Renal cortical epithelial cell (primary cell): ENCODE results near the gene CPNE2. TPM values are rescaled to one million over a fixed set of nuclear protein-coding genes. Genes with fewer than 3 reads are reported as not detected.
A peak's percentile ranks its signal among the peaks of the same experiment; 100 is the strongest.
"Not testable (repeated sequence)": the region's sequence is repeated elsewhere in the genome, so short reads cannot be mapped to it uniquely, and the experiment has no call there.

Source experiments
- DNase-seq: peaks from one replicate; pipeline ENCODE4 v3.0.0-alpha.2; 2011; ENCODE audit warnings: low read depth
- total RNA-seq: library from RNA; depleted of rRNA; stranded (reverse); fragments of >200 nt; gene quantifications from 2 replicates; pipeline ENCODE4 v1.2.3, GENCODE V29; 2014

The CPNE2 gene
- total RNA-seq, 1 donor from 2014 or later = 32.2 TPM

DNA sequence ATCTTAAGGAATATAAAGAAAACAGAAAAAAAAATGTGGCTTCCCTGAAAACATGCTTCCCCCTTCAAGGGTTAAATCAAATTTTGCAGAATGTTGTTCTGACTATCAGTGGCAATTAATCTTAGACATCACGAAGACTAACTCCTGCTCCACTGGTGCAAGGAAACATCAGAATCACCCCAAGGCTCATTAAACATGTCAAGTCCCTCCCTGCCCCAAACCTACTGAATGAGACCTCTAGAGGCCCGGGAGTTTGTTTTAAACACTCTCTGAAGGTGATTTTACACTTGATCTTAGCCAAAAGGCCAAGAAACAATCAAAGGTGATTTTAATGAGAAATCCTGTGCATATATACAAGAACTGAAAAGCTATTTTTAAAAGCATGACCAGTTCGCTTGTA lies 75.2 kb downstream of the CPNE2 start:
- DNase-seq = no peak

DNA sequence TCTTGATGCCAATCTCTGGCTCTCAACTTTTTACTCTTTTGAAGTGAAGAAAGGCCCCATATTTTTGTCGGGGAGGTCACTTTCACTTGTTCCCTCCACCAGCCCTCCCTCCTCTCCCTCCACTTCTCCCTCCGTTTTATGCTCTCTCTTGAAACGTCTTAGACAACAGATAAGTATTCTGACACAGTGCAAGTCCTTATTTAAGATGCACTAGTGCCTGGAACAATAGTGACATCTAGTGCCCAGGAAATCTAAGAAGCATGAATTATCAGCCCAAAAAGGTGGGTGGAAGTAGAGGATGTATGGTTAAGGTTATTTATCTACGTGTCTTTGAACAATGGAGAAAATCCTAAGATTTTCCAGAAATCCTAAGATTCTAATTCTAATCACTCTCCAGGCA lies 75.6 kb downstream of the CPNE2 start:
- DNase-seq = peak; percentile 82

DNA sequence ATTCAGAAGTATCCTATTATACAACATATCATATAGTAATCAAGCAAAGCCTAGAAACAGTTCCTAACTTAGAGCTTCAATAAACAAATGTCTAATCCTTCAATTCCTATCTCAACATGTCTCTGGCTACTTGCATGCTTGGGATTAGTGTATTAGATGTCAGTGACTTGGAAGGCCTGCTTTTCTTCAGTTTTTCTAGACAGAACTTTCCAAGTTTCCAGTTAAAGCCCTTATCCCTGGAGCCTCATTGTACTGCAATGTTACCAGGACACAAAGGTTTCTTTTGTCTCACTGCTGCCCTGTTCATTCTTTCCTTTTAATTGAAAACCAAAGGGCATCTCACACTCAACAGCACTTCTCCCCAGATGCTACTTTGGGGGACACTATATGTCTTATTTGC lies 76.9 kb downstream of the CPNE2 start:
- no peak for DNase-seq

DNA sequence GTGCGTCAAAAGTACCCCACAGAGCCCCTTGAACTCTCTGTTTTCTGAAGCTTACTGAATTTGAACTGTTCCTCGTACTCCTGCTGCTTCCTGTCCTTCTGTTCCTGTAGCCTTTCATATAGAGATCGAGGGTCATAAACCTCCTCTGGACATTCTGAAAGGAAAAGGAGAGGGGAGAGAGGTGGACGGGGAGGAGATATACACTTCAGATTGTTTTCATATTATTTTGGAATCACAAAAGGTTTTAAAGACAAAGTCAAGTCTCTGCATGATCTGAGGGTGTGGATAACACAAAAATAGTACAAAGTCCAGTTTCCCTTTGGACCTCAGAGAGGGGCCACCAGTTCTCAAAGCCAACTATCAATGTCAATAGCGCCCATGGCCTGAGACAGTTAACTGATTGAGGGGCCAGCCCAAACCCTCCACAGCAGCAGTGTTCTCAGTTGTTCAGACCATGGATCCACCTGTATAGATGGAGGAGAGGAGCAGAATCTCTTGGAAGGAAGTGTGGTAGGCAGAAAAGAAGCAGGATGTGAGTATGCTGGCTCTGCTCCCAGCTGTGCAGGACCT lies 80.4 kb downstream of the CPNE2 start:
- no peak for DNase-seq

DNA sequence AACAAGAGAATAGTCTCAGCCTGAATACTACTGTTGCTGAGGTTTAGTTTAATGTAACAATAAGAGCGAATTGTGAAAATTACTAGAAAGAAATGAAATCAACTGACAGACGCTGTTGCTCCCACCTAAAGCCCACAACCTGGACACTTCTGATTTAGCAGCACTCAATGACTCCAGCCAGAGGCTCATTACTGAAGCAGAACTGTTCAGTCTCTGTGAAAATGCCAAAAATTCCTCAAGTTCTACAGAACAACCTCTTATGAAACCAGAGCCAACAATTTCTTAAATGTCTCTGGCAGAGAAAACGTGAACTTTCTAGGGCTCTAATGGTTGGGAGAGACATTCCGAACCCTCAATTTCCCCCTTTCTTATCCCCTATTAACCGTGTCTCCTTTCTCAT lies 83.5 kb downstream of the CPNE2 start:
- DNase-seq = peak; percentile 71

DNA sequence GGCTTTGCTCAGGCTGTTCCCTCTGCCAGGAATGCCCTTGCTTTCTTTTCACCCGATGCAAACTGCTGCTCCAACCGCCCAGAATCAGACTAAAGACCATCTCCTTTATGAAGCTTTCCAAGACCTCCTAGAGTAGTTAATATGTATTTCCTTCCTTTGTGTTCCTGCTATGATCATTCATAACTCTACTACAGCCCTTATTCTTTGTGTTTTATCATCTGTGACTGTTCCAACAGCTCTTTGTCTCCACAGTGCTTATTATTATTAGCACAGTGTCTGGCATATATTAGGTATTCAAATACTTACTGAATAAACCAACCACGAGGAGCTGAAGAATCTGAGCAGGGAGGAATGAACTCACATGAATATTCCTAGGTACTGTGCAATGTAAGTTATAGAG lies 85.8 kb downstream of the CPNE2 start:
- DNase-seq = peak; percentile 57

DNA sequence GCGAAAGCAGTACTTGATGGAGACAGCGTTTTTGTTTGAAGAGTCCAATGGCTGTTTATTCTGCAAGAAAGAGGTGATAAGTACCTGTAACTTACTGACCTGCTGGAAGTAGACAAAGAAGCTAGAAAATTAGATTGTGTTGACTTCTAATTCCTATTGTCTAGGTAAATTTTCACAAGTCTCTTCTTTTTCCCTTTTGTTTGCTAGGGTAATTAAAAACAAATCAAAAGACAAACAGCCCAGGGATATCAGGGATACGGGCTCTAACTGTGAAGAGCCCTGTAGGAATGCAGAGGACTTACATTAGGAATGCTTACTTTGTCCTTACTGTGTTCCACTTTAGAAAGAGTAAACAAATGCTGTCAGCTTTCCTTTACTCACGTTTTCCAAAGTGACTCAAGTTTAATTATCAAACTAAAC lies 86.4 kb downstream of the CPNE2 start:
- peak; percentile 36 for DNase-seq

DNA sequence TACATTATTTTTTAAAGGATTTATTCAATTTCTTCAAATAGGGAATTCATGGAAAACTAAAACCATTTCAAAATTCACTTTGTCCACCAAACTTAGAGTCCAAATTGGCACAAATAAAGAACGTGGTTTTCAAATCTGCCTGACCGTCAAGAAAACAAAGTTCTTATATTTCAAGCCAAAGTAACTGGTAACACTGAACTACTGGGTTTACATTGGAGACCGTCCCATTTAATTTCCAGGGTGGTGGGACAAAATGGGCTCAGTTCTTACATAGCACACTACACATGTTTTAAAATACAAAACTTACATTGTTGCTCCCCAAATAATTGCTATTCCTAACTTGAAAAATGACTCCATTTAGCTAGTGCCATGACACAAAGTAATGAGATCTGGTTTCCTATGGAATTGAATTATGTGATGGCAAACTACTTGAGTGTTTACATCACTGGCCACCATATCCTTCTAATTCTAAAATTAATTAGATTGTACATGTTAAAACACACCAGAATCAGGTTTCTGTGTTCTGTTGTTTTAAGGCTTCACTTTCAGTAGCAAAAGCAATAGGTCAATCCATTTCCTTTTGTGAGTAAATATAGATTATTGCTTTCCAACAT lies 86.9 kb downstream of the CPNE2 start:
- no peak for DNase-seq

DNA sequence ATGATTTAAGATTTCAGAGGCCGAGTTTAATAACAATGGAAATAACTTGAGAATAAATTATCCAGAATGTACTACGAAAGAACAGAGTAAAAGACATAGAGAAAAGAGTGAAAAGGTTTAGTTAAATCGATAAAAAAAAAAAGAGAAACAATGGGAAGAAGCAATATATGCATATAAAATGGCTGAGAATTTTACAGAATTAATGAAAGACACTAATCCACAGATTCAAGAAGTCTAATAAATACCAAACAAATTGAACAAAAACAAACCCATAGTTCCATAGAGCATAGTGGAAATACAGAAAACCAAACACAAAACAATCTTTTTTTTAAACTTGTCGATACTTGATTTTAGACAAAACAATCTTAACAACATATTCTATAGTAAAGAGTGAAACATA lies 91.7 kb downstream of the CPNE2 start:
- no peak for DNase-seq

DNA sequence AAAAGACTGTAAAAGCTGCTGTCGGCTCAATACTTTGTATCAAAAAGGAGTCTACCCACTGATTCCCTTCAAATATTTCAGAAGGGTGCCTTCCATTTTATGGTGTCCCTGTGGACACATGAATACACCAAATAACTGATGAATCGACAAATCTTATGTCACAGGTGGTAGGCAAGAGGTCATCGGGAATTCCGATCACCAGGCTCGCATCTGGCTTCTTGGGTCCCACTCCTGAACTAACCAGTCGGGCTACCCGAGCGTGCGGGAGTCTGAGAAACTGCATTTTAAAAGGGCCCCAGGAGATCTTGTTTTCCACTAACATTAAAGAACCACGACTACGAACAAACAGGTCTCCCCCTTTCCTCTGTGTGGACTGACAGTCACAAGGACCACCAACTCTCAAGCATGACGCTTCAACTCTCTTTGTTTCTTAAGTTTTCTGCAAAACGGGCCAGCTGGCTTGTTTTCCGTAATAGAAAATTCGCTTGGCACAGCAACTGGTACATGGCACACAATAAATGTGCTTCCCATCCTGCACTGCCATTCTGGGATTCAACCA lies 92.6 kb downstream of the CPNE2 start:
- no peak for DNase-seq

DNA sequence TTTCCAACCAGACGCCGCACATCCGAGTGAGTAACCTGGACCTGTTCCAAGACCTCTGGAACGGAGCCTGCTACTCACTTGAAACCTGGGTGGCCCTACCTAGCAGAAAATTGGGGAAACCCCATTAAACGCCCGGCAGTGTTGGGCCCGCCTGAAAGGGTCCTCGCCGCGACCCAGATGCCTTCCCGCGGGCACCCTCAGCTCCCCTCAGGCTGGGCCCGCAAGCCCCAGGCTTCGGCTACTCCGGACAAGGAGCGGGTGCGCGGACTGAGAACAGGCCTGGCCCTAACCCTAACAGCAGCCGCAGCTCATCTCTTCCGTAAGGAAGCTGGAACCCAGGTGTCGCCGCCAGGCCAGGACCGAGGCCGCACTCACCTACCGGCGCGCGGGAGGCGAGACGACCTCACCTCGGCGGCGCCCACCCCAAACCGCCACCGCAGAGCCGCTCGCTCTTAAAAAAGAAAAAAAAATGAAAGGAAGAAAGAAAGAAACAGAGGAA lies 93.1 kb downstream of the CPNE2 start:
- DNase-seq = peak; percentile 53

DNA sequence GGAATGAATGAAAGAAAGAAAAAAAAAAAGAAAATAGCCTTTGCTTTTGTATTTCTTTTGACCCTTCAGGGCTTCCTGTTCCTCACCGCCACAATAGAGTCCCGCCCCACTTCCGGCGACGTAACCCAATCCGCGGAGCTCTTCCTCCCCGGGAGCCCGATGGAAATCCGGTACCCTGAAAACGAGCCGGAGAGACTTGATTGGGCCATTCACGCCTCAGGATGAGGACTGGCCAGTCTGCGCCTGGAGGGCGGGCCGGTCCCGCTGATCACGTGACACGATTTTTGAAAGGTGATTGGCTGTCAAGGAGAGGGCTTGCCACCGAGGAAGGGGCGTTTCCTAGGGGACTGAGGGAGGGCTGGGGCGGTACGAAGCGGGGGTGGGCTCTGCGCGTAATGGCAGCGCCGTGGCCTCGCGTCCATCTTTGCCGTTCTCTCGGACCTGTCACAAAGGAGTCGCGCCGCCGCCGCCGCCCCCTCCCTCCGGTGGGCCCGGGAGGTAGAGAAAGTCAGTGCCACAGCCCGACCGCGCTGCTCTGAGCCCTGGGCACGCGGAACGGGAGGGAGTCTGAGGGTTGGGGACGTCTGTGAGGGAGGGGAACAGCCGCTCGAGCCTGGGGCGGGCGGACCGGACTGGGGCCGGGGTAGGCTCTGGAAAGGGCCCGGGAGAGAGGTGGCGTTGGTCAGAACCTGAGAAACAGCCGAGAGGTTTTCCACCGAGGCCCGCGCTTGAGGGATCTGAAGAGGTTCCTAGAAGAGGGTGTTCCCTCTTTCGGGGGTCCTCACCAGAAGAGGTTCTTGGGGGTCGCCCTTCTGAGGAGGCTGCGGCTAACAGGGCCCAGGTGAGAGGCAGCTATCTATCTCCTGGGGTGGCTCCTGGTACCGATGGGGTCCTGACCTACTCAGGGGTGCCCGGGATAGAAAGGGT lies 93.8 kb downstream of the CPNE2 start, which contains the start of the genes PSME3IP1 and RSPRY1:
TSS of gene PSME3IP1 (minus strand) at position 95 of the 927 bp plus-strand sequence. CDS start 12,185 bp downstream, outside the sequence.
TSS of gene RSPRY1 (plus strand) at position 385 of the 927 bp plus-strand sequence. CDS start 18,330 bp downstream, outside the sequence.
- peak; percentile 98 for DNase-seq

DNA sequence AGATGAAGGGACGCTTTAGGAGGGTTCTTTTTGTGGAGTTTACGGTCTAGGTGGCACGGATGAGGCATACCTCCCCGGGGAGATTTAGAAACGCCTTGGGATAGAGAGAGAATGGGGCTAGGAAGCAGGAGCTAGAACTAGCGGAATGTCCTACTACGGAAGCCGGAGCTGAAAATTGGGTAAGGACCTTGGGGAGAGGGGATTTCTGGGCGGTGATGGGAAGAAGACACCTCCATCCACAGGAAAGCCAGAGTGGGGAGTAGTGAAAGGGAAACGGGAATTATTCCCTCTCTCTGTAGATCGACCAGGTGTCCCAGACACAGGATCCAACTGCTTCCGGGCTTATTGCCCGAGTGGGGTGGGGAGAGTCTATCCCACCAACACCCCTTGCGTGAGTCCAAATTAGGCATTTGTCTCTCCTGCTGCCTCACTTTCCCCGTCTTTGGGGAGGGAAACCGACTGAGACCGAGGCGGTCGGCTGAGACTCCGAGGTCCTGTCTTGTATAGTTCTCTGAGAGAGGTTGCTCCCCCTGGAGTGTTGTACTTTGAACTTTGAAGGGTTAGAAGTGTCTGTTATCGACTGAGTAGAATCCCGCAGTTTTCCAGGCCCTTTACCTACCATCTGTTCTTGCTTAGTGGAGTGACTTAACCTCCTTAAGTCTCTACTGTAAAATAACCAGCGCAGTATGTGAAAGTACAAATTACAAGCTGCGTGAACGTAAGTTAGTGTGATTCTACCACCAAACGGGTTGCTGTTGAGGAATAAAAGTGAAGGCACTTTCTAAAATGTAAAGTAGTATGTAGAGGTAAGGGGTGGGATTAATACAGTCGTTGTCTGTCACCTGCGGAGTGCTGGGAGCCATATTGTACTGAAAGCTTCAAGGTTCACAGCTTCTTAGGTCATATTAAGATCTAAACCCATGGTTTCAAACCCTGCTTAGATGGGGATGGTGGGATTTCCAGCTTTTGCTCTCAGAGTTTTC lies 94.8 kb downstream of the CPNE2 start:
- peak; percentile 41 for DNase-seq

DNA sequence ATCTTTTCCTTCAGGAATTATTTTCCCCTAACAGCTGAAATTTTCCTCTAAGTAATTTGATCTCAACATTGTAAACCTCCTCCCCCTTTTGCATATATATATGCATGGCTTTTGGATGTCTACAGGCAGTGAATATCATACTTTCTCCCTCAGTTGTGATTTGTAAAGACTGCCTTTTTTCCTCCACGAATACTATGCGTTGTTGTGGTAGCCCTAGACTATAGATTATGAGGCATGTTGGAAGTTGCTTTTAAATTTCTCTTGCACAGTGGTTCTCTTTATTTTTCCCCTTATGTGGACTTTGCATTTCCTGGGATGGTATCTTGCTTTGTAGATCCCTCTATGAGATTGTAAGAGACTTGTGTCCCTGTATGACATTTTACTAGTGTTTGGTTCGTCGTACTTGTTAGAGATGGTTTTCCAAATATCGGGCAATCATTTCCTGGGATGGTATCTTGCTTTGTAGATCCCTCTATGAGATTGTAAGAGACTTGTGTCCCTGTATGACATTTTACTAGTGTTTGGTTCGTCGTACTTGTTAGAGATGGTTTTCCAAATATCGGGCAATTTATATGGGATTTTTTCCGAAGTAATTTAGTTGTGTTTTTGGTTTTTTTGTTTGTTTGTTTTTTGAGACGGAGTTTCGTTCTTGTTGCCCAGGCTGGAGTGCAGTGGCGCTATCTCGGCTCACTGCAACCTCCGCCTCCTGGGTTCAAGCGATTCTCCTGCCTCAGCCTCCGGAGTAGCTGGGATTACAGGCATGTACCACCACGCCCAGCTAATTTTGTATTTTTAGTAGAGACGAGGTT lies 95.7 kb downstream of the CPNE2 start:
- not testable (repeated sequence) for DNase-seq

DNA sequence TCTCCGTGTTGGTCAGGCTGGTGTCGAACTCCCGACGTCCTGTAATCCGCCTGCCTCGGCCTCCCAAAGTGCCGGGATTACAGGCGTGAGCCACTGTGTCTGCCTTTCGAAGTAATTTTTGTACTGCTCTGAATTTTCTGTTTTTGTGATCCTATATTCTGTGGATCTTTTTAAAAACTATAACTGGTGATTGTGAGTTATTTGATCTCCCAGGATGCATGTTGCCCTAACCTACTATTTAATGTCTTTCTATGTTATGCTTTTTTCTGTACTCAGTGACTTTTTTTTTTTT lies 96.3 kb downstream of the CPNE2 start:
- no peak for DNase-seq

DNA sequence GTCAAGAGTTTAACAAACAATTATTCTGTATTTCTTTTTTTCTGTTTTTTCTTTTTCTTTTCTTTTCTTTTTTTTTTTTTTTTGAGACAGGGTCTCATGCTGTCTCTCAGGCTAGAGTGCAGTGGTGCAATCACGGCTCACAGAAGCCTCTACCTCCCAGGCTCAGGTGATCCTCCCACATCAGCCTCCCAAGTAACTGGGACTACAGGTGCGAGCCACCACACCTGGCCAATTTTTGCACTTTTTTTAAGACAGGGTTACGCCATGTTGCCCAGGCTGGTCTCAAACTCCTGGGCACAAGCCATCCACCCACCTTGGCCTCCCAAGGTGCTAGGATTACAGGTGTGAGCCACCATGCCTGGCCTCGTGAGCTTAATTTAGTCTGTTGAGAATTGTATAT lies 97.1 kb downstream of the CPNE2 start:
- DNase-seq = not testable (repeated sequence)

DNA sequence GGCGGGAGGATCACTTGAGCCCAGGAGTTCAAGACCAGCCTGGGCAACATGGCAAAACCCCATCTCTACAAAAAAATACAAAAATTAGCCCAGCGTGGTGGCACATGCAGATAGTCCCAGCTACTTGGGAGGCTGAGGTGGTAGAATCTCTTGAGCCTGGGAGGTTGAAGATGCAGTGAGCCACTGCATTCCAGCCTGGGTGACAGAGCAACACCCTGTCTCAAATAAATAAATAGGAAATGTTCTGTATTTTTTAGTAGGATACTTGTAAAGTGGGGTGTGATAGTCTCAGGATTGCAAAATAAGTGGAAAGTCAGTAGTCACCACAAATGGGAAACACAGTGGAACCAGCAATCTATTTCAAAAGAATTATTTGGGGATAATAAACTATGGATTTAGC lies 97.8 kb downstream of the CPNE2 start:
- no peak for DNase-seq

DNA sequence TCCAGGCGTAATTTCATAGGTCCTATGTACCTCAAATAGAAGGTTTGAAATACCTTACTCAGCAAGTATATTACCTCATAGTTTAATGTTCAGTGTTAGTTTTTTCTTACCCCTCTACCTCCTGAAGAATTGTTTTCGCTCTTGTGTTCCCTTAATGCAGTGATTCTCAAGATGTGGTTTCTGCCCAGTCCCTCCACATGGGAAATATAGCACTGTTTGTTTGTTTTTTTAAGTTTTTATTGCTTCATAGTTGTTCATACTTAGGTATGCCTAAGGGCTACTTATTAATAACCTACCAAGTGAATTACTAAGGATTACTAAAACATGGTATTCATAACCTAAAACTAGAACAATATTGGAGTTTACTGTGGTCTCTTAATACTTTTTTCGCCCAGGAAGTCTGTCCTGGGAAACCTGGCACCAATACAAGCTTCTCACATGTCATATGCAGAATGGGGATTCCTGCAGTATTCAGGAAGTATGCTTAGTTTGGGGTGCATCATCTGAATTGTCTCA lies 98.7 kb downstream of the CPNE2 start:
- DNase-seq = peak; percentile 62

DNA sequence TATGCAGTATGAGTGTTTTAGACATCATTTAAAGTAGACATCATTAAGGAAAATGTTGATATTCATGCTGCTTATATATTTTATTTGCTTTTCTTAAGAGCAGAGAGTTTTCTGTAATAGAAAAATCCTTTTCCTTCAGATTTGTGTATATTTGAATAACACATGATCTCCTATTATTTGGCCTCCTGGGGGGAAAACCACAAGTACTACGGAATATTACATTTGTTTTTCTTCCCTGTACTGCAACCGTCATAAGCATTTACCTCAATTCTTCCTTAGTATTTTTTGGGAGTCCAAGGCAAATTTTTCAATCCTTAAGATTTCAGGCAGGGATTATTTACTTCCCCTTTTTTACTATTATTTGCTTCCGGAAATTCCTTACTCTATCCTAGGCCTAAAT lies 99.8 kb downstream of the CPNE2 start:
- no peak for DNase-seq
